HEK293T (cell line): Measurements from ENCODE around the gene CERS1.
A peak's percentile ranks its signal among the peaks of the same experiment; 100 is the strongest.

Experiments
- CTCF ChIA-PET: fragments of 350-600 bp; formaldehyde crosslinking; extraction: SDS; loops from one replicate; lab custom pipeline; 2021; ENCODE audit warnings: antibody characterized with exemption, inconsistent platforms; lab: Yijun Ruan, JAX
- POLR2A ChIA-PET: fragments of 350-600 bp; formaldehyde crosslinking; extraction: SDS; loops from one replicate; lab custom pipeline; 2020; ENCODE audit warnings: antibody characterized with exemption, inconsistent platforms; lab: Yijun Ruan, JAX
- DNase-seq: peaks from one replicate; pipeline ENCODE4 v3.0.0; 2012; ENCODE audit warnings: mixed read lengths; ENCODE audit errors: extremely low spot score
- ARNT ChIP-seq: fragments of 450-650 bp; IDR thresholded peaks from 2 replicates; pipeline ENCODE4 v1.6.1; 2017; ENCODE audit warnings: mild to moderate bottlenecking
- BHLHE40 ChIP-seq: fragments of 450-650 bp; IDR thresholded peaks from 2 replicates; pipeline ENCODE4 v1.6.1; 2016; ENCODE audit warnings: mild to moderate bottlenecking, moderate library complexity, borderline replicate concordance
- CTBP1 ChIP-seq: fragments of 450-650 bp; IDR thresholded peaks from 2 replicates; pipeline ENCODE4 v1.6.1; 2016; ENCODE audit warnings: borderline replicate concordance
- ELF4 ChIP-seq: fragments of 450-650 bp; IDR thresholded peaks from 2 replicates; pipeline ENCODE4 v1.6.1; 2017; ENCODE audit warnings: antibody characterized with exemption
- FOXA1 ChIP-seq: fragments of 450-650 bp; IDR thresholded peaks from 2 replicates; pipeline ENCODE4 v1.6.1; 2016; ENCODE audit warnings: mild to moderate bottlenecking
- FOXK2 ChIP-seq: fragments of 450-650 bp; IDR thresholded peaks from 2 replicates; pipeline ENCODE4 v1.6.1; 2016; ENCODE audit warnings: mild to moderate bottlenecking
- FOXM1 ChIP-seq: fragments of 450-650 bp; IDR thresholded peaks from 2 replicates; pipeline ENCODE4 v1.6.1; 2017; ENCODE audit warnings: mild to moderate bottlenecking, borderline replicate concordance
- HDGF ChIP-seq: fragments of 450-650 bp; IDR thresholded peaks from 2 replicates; pipeline ENCODE4 v1.6.1; 2017; ENCODE audit warnings: antibody characterized with exemption, borderline replicate concordance
- L3MBTL2 ChIP-seq: fragments of 450-650 bp; conservative IDR thresholded peaks from 2 replicates; pipeline ENCODE4 v1.6.1; 2016; ENCODE audit warnings: mild to moderate bottlenecking
- LEF1 ChIP-seq: fragments of 450-650 bp; IDR thresholded peaks from 2 replicates; pipeline ENCODE4 v1.6.1; 2017; ENCODE audit warnings: mild to moderate bottlenecking, borderline replicate concordance
- NFRKB ChIP-seq: fragments of 450-650 bp; IDR thresholded peaks from 2 replicates; pipeline ENCODE4 v1.6.1; 2016; ENCODE audit warnings: mild to moderate bottlenecking, moderate library complexity
- PKNOX1 ChIP-seq: fragments of 450-650 bp; IDR thresholded peaks from 2 replicates; pipeline ENCODE4 v1.6.1; 2016
- SP1 ChIP-seq: fragments of 450-650 bp; IDR thresholded peaks from 2 replicates; pipeline ENCODE4 v1.6.1; 2017
- SUZ12 ChIP-seq: fragments of 450-650 bp; IDR thresholded peaks from 2 replicates; pipeline ENCODE4 v1.6.1; 2016; ENCODE audit warnings: mild to moderate bottlenecking
- ZNF384 ChIP-seq: fragments of 450-650 bp; IDR thresholded peaks from 2 replicates; pipeline ENCODE4 v1.6.1; 2016

The CERS1 gene

DNA sequence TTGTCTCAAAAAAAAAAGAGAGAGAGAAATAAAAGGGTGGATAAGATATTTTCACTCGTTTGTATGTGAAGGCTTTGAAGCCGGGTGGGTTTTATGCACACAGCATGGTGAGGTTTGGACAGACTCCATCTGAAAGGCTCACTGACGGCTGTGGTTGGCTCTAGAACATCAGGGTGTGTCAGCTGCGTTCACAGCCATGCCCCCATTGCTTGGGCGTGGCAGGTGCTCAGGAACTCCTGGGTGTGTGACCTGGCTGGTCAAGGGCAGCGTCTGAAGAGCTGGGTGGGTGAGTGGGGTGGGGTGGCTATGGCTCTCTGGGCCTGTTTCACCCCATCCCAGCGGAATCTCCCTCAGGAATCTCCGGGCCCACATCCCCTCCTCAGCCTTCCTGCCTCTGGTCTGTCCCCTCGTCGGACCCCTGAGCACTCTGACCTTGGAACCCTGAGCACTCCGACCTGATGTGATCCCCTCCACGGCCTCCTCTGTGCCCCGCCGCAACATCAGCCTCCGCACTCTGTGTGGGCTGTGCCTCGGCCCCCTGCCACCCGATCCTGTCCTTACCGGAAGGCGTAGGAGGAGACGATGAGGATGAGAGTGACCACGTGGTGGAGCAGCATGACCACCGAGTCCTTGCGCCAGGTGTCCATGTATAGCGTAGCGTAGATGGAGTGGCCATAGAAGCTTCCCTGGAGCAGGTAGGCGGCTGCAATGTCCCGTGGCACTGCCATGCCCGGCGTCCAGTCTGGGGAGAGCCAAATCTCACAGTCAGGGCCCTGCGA lies 12.2 kb downstream of the CERS1 start:
- DNase-seq = no peak
- CTCF ChIA-PET = no interaction called here
- TF ChIP-seq SP1 (no peak), SUZ12 (no peak), FOXA1 (no peak), HDGF (no peak), ARNT (no peak), BHLHE40 (no peak), FOXK2 (no peak), ELF4 (no peak), PKNOX1 (no peak)
- POLR2A ChIA-PET = no interaction called here

- ChIA-PET POLR2A (no interaction called here), CTCF (no interaction called here)
- TF ChIP-seq PKNOX1 (no peak), FOXK2 (no peak), BHLHE40 (no peak), L3MBTL2 (no peak), HDGF (no peak), FOXM1 (no peak), ZNF384 (no peak), LEF1 (no peak)
- no peak for DNase-seq
Measured at GRCh38 chr19:18881491-18881890, 14.5 kb downstream of the CERS1 start.

GRCh38 chr19:18879579-18880373 lies 16.2 kb downstream of the CERS1 start:
- POLR2A ChIA-PET = interaction anchor here (0.9 to 1.1 kb wide), 2 partner anchors 8 to 15 kb away, joined by 3 to 6 read pairs; no protein-coding TSS in a partner anchor

GRCh38 chr19:18878858-18879578 lies 16.9 kb downstream of the CERS1 start:
- POLR2A ChIA-PET = no interaction called here
- DNase-seq = no peak
- CTCF ChIA-PET = no interaction called here
- TF ChIP-seq FOXM1 (no peak), ARNT (no peak)

More at GRCh38 chr19:18879579-18880373, 16.2 kb downstream of the CERS1 start:
- no peak for TF ChIP-seq BHLHE40
- TF ChIP-seq FOXM1 = no peak
- no peak for TF ChIP-seq FOXA1
- TF ChIP-seq PKNOX1 = no peak
- no peak for TF ChIP-seq SP1
- no peak for TF ChIP-seq NFRKB
- TF ChIP-seq L3MBTL2 = no peak
- TF ChIP-seq HDGF = no peak
- TF ChIP-seq SUZ12 = no peak
- CTCF ChIA-PET = interaction anchor here (1.0 kb wide), 1 partner anchor 15 kb away, joined by 4 read pairs; no protein-coding TSS in a partner anchor
- peak; percentile 72 for DNase-seq

- DNase-seq = no peak
- TF ChIP-seq CTBP1 (no peak), NFRKB (no peak), HDGF (no peak), ELF4 (no peak), FOXA1 (no peak), FOXM1 (no peak)
- ChIA-PET CTCF (interaction anchor here (1.8 kb wide), 1 partner anchor 12 kb away, joined by 5 read pairs; no protein-coding TSS in a partner anchor), POLR2A (no interaction called here)
Measured at GRCh38 chr19:18878058-18878797, 17.7 kb downstream of the CERS1 start.
